Right atrium auricular region (tissue), 2 donors: ENCODE measurements around the gene VSTM2L. TPM values are rescaled to one million over a fixed set of nuclear protein-coding genes. Genes with fewer than 3 reads are reported as not detected.

Experiments
- DNase-seq: peaks from one replicate; pipeline ENCODE4 v3.0.0-alpha.2; 2019; ENCODE audit warnings: low spot score
- H3K27ac ChIP-seq, 2 donors: fragments of 200-600 bp; sonication (generic); 1 replicate in 1 of 2; 2 replicates in 1 of 2; pipeline ENCODE4 v1.5.1; 2016 to 2019
- H3K27me3 ChIP-seq, 2 donors: fragments of 200-600 bp; sonication (generic); one replicate each; pipeline versions ENCODE4 v1.5.1 to v1.6.0; 2017 to 2019
- H3K36me3 ChIP-seq: fragments of 200-600 bp; sonication (generic); one replicate; pipeline ENCODE4 v1.5.1; 2016
- H3K4me1 ChIP-seq, 2 donors: fragments of 200-600 bp; sonication (generic); one replicate each; pipeline versions ENCODE4 v1.5.1 to v1.6.0; 2017 to 2019
- H3K4me3 ChIP-seq, 2 donors: fragments of 200-600 bp; sonication (generic); 1 replicate in 1 of 2; 2 replicates in 1 of 2; pipeline ENCODE4 v1.5.1; 2017 to 2019; ENCODE audit warnings: mild to moderate bottlenecking in 1 of 2, moderate library complexity in 1 of 2
- H3K9me3 ChIP-seq, 2 donors: fragments of 200-600 bp; sonication (generic); one replicate each; pipeline ENCODE4 v1.5.1; 2019
- CTCF ChIP-seq, 2 donors: fragments of 200-600 bp; sonication (generic); IDR thresholded peaks; one replicate each; pipeline ENCODE4 v1.5.1; 2019; ENCODE audit warnings: antibody characterized with exemption in 2 of 2
- total RNA-seq, 2 donors: library from RNA; depleted of rRNA; stranded (reverse); fragments of >200 nt; gene quantifications; one replicate each; pipeline ENCODE4 v1.1.0, GENCODE V29; 2016

The VSTM2L gene
- total RNA-seq, 2 donors from 2014 or later, result 97.4 to 303 TPM

- no peak overlapping the region for H3K27ac ChIP-seq
- H3K4me3 ChIP-seq, result no peak overlapping the region
- H3K4me1 ChIP-seq, result no peaks in the 10 kb centered on the region
- no peak for DNase-seq
- no peak for TF ChIP-seq CTCF (IDR thresholded peaks at IDR 0.05)
- no peaks in the 10 kb centered on the region for H3K27me3 ChIP-seq
- no peaks in the 10 kb centered on the region for H3K9me3 ChIP-seq
- peaks cover 31% of the 10 kb centered on the region for H3K36me3 ChIP-seq
Observed at GRCh38 chr20:37863289-37863688, 39.6 kb upstream of the VSTM2L start.

DNA sequence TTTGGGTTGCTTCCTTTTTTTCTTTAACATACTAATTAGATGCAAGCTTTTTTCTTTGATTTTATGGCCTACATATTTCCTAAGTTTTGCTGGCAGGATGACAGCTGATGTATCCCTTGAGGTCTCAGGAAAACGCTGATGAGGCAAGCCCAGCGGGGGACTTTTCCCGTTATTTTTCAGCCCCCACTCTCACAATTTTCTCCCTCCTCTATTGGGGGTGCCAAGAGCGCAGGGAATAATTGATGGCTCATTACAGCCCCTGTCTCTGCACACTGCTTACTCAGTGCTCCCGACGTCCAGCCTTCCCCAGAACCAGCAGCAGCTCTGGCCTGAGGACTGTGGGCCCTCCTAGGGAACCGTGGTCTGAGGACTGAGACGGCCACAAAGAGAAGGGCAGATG is 38.6 kb upstream of the VSTM2L start:
- Histone ChIP-seq H3K4me3 (no peak overlapping the region), H3K27me3 (no peaks in the 10 kb centered on the region), H3K4me1 (no peaks in the 10 kb centered on the region), H3K27ac (no peak overlapping the region), H3K36me3 (peaks cover 31% of the 10 kb centered on the region), H3K9me3 (no peaks in the 10 kb centered on the region)
- no peak for TF ChIP-seq CTCF (IDR thresholded peaks at IDR 0.05)
- DNase-seq, result no peak

DNA sequence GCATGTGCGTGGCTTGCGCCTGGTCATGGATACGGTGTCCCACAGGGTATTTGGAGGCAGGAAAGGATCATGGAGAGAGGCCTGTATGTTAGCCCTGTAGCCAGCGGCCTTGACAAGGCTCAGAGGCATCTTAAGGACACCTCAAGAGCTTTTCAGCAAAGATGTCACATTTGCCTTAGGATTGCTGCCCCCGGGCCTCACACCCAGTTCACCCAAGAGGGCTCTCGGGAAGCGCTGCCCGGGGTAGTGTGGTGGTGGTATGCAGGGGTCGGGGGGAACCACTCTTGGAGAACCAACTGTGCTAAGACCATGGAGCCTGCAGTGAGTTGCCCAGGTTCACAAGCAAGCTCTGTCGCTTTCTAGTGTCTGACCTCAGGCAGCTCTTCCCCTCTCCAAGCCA is 36.9 kb upstream of the VSTM2L start:
- no peaks in the 10 kb centered on the region for H3K27me3 ChIP-seq
- H3K36me3 ChIP-seq, result peaks cover 16% of the 10 kb centered on the region
- no peak for DNase-seq
- no peaks in the 10 kb centered on the region for H3K9me3 ChIP-seq
- H3K27ac ChIP-seq, result no peak overlapping the region
- H3K4me3 ChIP-seq, result no peak overlapping the region
- no peak for TF ChIP-seq CTCF (IDR thresholded peaks at IDR 0.05)
- no peaks in the 10 kb centered on the region for H3K4me1 ChIP-seq

DNA sequence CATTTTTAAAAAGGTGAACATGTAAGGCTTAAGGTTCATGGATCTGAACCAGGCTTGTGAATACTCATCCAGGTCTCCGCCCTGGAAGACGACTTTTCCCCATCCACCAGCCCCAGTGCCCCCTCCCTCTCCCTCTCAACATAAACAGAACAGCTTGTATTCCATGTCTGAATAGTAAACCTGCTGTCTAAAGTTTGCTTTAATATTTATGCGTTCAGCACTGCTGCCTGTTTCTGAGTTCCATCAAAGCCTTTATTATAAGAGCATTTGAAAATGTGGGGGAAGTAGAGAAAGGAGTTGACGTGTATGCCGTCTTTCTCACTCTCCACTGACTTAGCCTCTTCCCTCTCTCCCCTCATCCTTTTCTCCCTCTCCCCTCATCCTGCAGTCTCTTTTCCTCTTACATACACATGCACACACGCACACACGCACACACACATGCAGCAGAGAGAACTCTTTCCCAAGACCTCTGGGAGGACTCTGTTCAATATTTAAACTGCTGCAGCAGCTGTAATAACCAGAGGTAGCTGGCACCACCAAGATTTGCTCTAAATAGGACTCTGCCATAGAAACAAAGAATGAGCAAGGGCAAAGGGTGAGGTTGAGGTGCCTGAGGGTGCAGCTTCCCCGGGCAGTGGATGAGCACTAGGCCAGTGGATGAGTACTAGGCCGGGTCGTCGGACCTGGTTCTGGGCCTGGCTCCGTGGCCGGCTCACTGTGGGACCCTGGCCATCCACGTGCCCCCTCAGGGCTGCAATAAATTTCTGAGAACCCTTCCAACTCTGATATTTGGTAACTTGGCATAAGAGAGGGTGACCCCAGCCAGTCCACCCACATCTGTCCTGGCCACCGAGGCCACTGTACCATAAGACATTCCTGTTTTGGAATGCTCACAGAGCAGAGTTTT is 35.4 kb upstream of the VSTM2L start:
- no peak for DNase-seq
- H3K4me3 ChIP-seq, result no peak overlapping the region
- no peak for TF ChIP-seq CTCF (IDR thresholded peaks at IDR 0.05)
- H3K36me3 ChIP-seq, result peaks cover 11% of the 10 kb centered on the region
- no peaks in the 10 kb centered on the region for H3K27me3 ChIP-seq
- H3K9me3 ChIP-seq, result no peaks in the 10 kb centered on the region
- no peak overlapping the region for H3K27ac ChIP-seq
- H3K4me1 ChIP-seq, result no peaks in the 10 kb centered on the region

DNA sequence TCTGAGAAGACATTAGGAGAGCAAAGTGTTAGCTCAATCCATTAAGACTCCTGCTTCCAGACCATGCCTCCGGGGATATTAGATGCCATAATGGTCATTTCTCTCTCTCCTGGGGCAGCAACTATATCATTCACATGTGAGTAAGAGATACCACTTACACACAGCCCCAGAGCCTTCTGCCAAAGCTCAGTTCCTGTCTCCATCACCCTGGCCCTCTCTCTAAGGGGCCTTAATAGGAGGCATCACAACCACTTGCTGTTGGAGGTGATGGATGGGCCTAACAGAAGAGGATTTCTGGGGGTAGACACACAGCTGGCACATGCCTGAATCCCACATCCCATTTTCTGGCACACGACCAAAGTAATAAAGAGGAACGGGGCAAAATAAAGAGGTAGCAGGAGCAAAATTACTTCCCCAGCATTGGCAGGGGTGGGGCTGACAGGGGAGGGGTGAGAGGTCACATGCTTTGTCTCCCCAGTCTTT is 34.0 kb upstream of the VSTM2L start:
- H3K9me3 ChIP-seq, result no peaks in the 10 kb centered on the region
- H3K36me3 ChIP-seq, result peaks cover 23% of the 10 kb centered on the region
- H3K4me1 ChIP-seq, result no peaks in the 10 kb centered on the region
- TF ChIP-seq CTCF (IDR thresholded peaks at IDR 0.05), result no peak
- H3K27me3 ChIP-seq, result no peaks in the 10 kb centered on the region
- H3K27ac ChIP-seq, result no peak overlapping the region
- H3K4me3 ChIP-seq, result no peak overlapping the region
- no peak for DNase-seq
